RWPE1 (cell line): ENCODE results near the gene PLEKHH1.

Experiments
- CTCF ChIA-PET: fragments of 350-600 bp; sonication (Branson Sonifier 250); formaldehyde crosslinking; extraction: SDS; loops from one replicate; lab custom pipeline; 2021; lab: Yijun Ruan, JAX
- POLR2A ChIA-PET: fragments of 400-600 bp; formaldehyde crosslinking; extraction: SDS; loops from one replicate; lab custom pipeline; 2020; ENCODE audit warnings: antibody characterized with exemption; ENCODE audit not compliant: low non-redundant PET; lab: Yijun Ruan, JAX
- DNase-seq: peaks from one replicate; pipeline ENCODE4 v3.0.0; 2012; ENCODE audit warnings: low spot score
- H3K27ac ChIP-seq: fragments of 450-650 bp; 2 replicates; pipeline ENCODE4 v1.5.1; 2017
- TF ChIP-seq, protein P1 (sequence below): fragments of 450-650 bp; conservative IDR thresholded peaks from 2 replicates; pipeline ENCODE4 v1.5.1; 2017; ENCODE audit warnings: low read depth, mild to moderate bottlenecking

PLEKHH1 gene

DNA sequence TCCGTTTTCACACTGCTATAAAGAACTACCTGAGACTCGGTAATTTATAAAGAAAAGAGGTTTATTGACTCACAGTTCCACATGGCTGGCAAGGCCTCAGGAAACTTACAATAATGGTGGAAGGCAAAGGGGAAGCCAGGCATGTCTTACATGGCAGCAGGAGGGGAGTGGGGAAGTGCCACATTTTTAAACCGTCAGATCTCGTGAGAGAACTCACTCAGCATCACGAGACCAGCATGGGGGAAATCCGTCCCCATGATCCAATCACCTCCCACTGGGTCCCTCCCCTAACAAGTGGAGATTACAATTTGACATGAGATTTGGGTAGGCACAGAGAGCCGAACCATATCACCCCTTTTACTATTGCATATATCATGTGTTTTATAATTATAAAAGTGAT is 69.0 kb downstream of the PLEKHH1 start:
- CTCF ChIA-PET, result interaction anchor here (1.1 kb wide), 1 partner anchor 103 kb away, joined by 3 read pairs; no protein-coding TSS in a partner anchor
- POLR2A ChIA-PET, result no interaction called here
- no peak overlapping the region for H3K27ac ChIP-seq
- no peak for DNase-seq
- TF ChIP-seq, protein P1, sequence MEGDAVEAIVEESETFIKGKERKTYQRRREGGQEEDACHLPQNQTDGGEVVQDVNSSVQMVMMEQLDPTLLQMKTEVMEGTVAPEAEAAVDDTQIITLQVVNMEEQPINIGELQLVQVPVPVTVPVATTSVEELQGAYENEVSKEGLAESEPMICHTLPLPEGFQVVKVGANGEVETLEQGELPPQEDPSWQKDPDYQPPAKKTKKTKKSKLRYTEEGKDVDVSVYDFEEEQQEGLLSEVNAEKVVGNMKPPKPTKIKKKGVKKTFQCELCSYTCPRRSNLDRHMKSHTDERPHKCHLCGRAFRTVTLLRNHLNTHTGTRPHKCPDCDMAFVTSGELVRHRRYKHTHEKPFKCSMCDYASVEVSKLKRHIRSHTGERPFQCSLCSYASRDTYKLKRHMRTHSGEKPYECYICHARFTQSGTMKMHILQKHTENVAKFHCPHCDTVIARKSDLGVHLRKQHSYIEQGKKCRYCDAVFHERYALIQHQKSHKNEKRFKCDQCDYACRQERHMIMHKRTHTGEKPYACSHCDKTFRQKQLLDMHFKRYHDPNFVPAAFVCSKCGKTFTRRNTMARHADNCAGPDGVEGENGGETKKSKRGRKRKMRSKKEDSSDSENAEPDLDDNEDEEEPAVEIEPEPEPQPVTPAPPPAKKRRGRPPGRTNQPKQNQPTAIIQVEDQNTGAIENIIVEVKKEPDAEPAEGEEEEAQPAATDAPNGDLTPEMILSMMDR, result no peak

DNA sequence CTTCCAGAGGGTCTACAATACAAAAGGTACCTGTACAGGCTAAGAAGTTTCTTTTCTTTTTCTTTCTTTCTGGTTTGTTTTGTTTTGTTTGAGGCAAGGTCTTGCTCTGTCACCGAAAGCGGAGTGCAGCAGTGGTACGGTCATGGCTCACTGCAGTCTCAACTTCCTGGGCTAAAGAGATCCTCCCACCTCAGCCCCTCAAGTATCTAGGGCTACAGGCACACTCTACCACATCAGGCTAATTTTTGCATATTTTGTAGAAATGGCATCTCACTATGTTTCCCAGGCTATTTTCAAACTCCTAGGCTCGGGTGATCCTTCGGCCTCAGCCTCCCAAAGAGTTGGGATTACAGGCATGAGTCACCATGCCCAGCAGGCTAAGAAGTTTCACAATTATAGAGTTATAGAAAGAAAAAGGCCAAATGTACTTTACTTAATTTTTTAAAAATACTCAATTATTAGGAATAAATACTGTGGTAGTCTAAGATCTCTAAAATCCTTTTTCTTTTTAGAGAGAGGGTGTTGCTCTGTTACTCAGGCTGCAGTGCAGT is 70.0 kb downstream of the PLEKHH1 start:
- no peak overlapping the region for H3K27ac ChIP-seq
- ChIA-PET CTCF (interaction anchor here (0.6 to 0.7 kb wide), 2 partner anchors 20 to 22 kb away, joined by 3 to 5 read pairs; no protein-coding TSS in a partner anchor), POLR2A (no interaction called here)
- TF ChIP-seq, protein P1, result no peak
- no peak for DNase-seq

DNA sequence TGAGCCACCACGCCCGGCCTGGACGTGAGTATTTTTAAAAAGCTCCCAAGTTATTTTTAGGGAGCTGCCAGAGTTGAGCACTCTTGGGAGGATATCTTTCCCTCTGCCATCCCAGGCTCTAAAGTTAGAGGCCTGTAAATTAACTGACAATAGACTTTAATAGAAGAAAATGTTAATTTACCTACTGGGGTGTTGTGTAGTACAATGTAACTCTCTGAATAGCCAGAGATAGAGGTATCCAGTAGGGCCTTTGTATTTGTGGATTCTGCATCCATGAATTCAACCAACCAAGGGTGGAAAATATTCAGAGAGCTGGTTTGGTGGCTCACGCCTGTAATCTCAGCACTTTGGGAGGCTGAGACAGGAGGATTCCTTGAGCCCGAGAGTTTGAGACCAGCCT is 74.6 kb downstream of the PLEKHH1 start:
- TF ChIP-seq, protein P1, result no peak
- ChIA-PET POLR2A (no interaction called here), CTCF (interaction anchor here (0.8 kb wide), 1 partner anchor 11 kb away, joined by 3 read pairs; no protein-coding TSS in a partner anchor)
- no peak overlapping the region for H3K27ac ChIP-seq
- no peak for DNase-seq

DNA sequence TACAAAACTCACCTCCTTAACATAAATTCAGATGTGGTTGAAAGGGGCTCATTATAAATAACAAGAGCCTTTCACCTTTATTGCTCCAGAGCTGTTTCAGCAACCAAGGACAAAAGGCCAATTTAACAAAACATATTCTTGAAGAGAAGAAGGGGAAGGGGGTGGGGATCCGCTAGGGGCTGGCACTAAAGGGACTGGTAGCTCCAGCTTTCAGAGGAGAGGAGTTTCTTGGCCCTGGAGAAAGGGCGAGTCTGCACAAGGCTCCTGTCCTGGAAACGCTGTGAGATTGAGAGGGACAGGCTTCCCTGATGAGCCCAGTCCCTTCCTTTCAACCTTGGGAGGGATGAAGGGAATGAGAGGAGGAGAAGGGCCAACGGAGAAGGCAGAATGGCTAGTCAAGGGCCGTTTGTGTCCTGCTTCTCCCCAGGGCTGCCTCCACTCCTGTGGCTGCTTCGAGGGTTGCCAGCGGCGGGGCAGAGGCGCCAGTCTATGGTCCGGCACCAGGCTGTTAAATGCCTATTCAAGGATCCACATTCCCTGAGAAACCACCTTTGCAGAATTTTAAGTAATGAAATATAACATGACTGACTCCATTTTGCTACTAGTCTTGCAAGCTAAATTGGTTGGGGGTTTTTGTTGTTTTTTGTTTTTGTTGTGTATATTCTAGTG is 76.7 kb downstream of the PLEKHH1 start:
- TF ChIP-seq, protein P1, result no peak
- ChIA-PET POLR2A (interaction anchor here (1.2 kb wide), 1 partner anchor 9 kb away, joined by 3 read pairs; the partner anchor contains the start of gene PIGH), CTCF (interaction anchor here (0.7 to 1.3 kb wide), 4 partner anchors 9 to 106 kb away, joined by 3 to 7 read pairs (median 4); partner anchors contain the start of gene PIGH)
- DNase-seq, result no peak
- no peak overlapping the region for H3K27ac ChIP-seq

DNA sequence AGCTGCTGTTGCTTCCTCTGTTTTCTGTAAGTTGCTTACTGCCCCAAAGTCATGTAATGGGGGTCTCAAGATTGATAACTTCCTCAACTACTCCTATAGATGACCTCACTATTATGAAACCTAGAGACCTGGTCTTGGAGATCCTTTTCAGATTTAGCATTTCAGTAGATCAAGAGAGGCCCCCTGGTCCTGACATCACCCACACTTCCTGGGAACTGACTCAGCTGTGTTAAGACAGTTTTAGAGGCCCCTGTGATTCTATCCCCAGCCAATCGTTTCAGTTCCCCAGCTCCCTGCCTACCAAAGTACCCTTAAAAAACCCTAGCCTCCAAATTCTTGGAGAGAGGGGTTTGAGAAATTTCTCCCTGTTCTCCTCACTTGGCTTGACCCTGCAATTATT is 77.4 kb downstream of the PLEKHH1 start:
- POLR2A ChIA-PET, result interaction anchor here (1.2 kb wide), 1 partner anchor 10 kb away, joined by 3 read pairs; the partner anchor contains the start of gene PIGH
- CTCF ChIA-PET, result interaction anchor here (0.7 to 1.3 kb wide), 3 partner anchors 10 to 105 kb away, joined by 3 to 7 read pairs (median 4); partner anchors contain the start of gene PIGH
- TF ChIP-seq, protein P1, result no peak
- H3K27ac ChIP-seq, result no peak overlapping the region
- DNase-seq, result no peak

DNA sequence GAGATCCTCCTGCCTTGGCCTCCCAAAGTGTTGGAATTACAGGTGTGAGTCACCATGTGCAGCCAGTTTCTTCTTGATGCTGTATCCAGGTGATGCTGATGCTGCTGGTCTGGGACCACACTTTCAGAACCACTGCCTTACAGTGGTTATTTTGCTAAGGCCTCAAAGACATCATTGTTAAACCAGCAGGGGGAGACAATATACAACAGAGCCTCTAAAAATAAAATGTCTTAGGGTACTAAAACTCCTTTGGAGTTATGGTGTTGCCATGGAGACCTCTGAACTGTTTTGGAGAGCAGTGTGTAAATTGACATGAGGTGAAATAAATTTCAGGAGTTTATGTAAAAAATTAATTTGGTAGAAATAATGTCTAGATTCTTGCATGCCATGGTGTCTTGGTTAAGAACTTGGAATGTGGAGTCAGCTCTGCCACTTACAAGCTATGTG is 85.5 kb downstream of the PLEKHH1 start:
- POLR2A ChIA-PET, result no interaction called here
- no peak overlapping the region for H3K27ac ChIP-seq

More for the DNA sequence above, 85.5 kb downstream of the PLEKHH1 start:
- DNase-seq, result peak; percentile 69
- CTCF ChIA-PET, result interaction anchor here (0.6 to 3.1 kb wide), 12 partner anchors 9 to 98 kb away, joined by 3 to 44 read pairs (median 4); no protein-coding TSS in a partner anchor
- TF ChIP-seq, protein P1, result peak; percentile 75
